Lower lobe of right lung (tissue), 2 donors: Measurements from ENCODE around the gene PRKACB. TPM values are rescaled to one million over a fixed set of nuclear protein-coding genes. Genes with fewer than 3 reads are reported as not detected.

Experiments used
- ATAC-seq, 2 donors: fragments of 200-7000 bp; cut with Tn5 transposase; one replicate each; pipeline ENCODE4 v1.9.1; 2020 to 2022; ENCODE audit warnings: mild to moderate bottlenecking in 2 of 2, moderate library complexity in 2 of 2
- DNase-seq: peaks from one replicate; pipeline ENCODE4 v3.0.0-alpha.2; 2020
- H3K27ac ChIP-seq: fragments of 200-600 bp; one replicate; pipeline ENCODE4 v1.8.0; 2022
- H3K27me3 ChIP-seq: fragments of 200-600 bp; one replicate; pipeline ENCODE4 v1.8.0; 2022; ENCODE audit warnings: low read depth
- H3K36me3 ChIP-seq: fragments of 200-600 bp; one replicate; pipeline ENCODE4 v1.8.0; 2022; ENCODE audit warnings: mild to moderate bottlenecking
- H3K4me1 ChIP-seq: fragments of 200-600 bp; one replicate; pipeline ENCODE4 v1.8.0; 2022
- H3K4me3 ChIP-seq: fragments of 200-600 bp; one replicate; pipeline ENCODE4 v1.8.0; 2022; ENCODE audit warnings: mild to moderate bottlenecking
- H3K9me3 ChIP-seq: fragments of 200-600 bp; one replicate; pipeline ENCODE4 v1.8.0; 2022
- CTCF ChIP-seq: fragments of 200-600 bp; IDR thresholded peaks from one replicate; pipeline ENCODE4 v1.8.0; 2022; ENCODE audit warnings: antibody characterized with exemption, mild to moderate bottlenecking
- intact Hi-C: fragments of 100-400 bp; cut with DNase I; formaldehyde crosslinking; loops from one replicate; pipeline ENCODE4 v1.11.0; 2022
- total RNA-seq: library from RNA; stranded (reverse); fragmentation: NEBNext Ultra II Directional; extraction: Animal tissue kit (Norgen Biotek cat#: 25700); gene quantifications from one replicate; pipeline ENCODE4 v1.2.1, GENCODE V29; 2021
- donor health status: DM: no; HTN: yes; CAD: no; lungs with severe emphysema.

PRKACB gene
- total RNA-seq, 1 donor from 2014 or later = 39.7 TPM

- no peaks in the 10 kb centered on the region for H3K36me3 ChIP-seq
- intact Hi-C loops = no loop called here
- H3K27me3 ChIP-seq = no peaks in the 10 kb centered on the region
- DNase-seq (no peak), ATAC-seq (no peak)
- H3K4me1 ChIP-seq = no peaks in the 10 kb centered on the region
- no peaks in the 10 kb centered on the region for H3K9me3 ChIP-seq
- TF ChIP-seq CTCF = no peak
- H3K27ac ChIP-seq = no peak overlapping the region
- no peak overlapping the region for H3K4me3 ChIP-seq
Observed at GRCh38 chr1:84242641-84243040, 98.6 kb downstream of the PRKACB start.

- Histone ChIP-seq H3K4me1 (no peaks in the 10 kb centered on the region), H3K4me3 (no peak overlapping the region), H3K9me3 (no peaks in the 10 kb centered on the region), H3K27ac (no peak overlapping the region), H3K27me3 (no peaks in the 10 kb centered on the region), H3K36me3 (no peaks in the 10 kb centered on the region)
- DNase-seq = no peak
- intact Hi-C loops = no loop called here
- ATAC-seq = no peak
- no peak for TF ChIP-seq CTCF
Observed at GRCh38 chr1:84245563-84245962, 101.5 kb downstream of the PRKACB start.

- H3K4me3 ChIP-seq = no peak overlapping the region
- H3K36me3 ChIP-seq = no peaks in the 10 kb centered on the region
- intact Hi-C loops = no loop called here
- ATAC-seq = no peak
- no peak for TF ChIP-seq CTCF
- H3K4me1 ChIP-seq = no peaks in the 10 kb centered on the region
- no peak for DNase-seq
- H3K9me3 ChIP-seq = peaks cover 6% of the 10 kb centered on the region
- no peak overlapping the region for H3K27ac ChIP-seq
- H3K27me3 ChIP-seq = no peaks in the 10 kb centered on the region
Observed at GRCh38 chr1:84246213-84246612, 102.1 kb downstream of the PRKACB start.

GRCh38 chr1:84247425-84248220, 103.6 kb downstream of the PRKACB start:
- H3K27me3 ChIP-seq = no peaks in the 10 kb centered on the region
- intact Hi-C loops = no loop called here
- no peaks in the 10 kb centered on the region for H3K36me3 ChIP-seq
- ATAC-seq = peak in 1 of 2 donors; percentile 35
- H3K4me1 ChIP-seq = no peaks in the 10 kb centered on the region
- no peak overlapping the region for H3K27ac ChIP-seq
- H3K4me3 ChIP-seq = no peak overlapping the region
- no peak for DNase-seq
- no peak for TF ChIP-seq CTCF
- peaks cover 6% of the 10 kb centered on the region for H3K9me3 ChIP-seq

- intact Hi-C loops = no loop called here
- ATAC-seq (no peak), DNase-seq (no peak)
- H3K4me3 ChIP-seq = no peak overlapping the region
- no peaks in the 10 kb centered on the region for H3K27me3 ChIP-seq
- no peaks in the 10 kb centered on the region for H3K4me1 ChIP-seq
- no peak overlapping the region for H3K27ac ChIP-seq
- peaks cover 6% of the 10 kb centered on the region for H3K9me3 ChIP-seq
- H3K36me3 ChIP-seq = no peaks in the 10 kb centered on the region
- no peak for TF ChIP-seq CTCF
Observed at GRCh38 chr1:84250668-84251067, 106.6 kb downstream of the PRKACB start.
